IPS-NIHi11 (cell line): Measurements from ENCODE around the gene WWP2.
"Not testable (repeated sequence)": the region's sequence is repeated elsewhere in the genome, so short reads cannot be mapped to it uniquely, and the experiment has no call there.

Source experiments
- DNase-seq: peaks from one replicate; pipeline ENCODE4 v3.0.0; 2012; ENCODE audit warnings: mixed read lengths, low spot score

WWP2 gene

GRCh38 chr16:69761983-69762813, at the start of gene WWP2:
Gene WWP2, plus strand, starts transcription at chr16:69762332. Its CDS starts 24,679 bp downstream, at chr16:69787011.
- DNase-seq = peak; percentile 93

GRCh38 chr16:69712914-69713581, 49.1 kb upstream of the WWP2 start:
- DNase-seq = no peak

GRCh38 chr16:69717066-69717465, 45.1 kb upstream of the WWP2 start:
- no peak for DNase-seq

DNA sequence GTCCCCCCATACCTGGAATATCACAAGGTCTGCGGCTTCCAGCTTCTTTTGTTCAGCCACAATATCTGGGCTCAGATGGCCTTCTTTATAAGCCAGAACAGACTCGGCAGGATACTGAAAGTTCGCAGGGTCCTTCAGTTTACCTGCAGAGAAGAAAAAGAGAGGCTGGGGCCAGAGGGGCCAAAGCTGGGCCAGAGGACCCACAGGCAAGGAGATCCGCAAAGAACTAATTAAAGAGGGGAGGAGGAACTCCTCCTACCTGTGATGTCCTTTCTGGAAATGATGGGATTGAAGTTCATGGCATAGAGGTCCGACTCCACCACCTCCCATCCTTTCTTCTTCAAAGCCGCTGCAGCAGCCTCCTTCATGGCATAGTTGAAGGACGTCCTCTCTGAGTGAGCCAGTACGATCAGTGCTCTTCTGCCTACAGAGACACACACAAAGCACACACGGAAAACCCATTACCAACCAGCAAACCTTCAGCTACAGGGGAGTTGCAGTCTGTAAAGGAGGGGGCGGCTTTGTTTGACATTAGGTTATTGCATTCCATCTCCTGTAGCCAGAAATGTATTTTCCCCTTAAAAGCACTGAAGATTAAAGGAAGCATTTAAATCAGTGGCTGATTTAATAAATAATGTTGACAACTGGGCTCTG, 43.9 kb upstream of the WWP2 start:
- no peak for DNase-seq

GRCh38 chr16:69720822-69721430, 41.2 kb upstream of the WWP2 start:
- DNase-seq = no peak

DNA sequence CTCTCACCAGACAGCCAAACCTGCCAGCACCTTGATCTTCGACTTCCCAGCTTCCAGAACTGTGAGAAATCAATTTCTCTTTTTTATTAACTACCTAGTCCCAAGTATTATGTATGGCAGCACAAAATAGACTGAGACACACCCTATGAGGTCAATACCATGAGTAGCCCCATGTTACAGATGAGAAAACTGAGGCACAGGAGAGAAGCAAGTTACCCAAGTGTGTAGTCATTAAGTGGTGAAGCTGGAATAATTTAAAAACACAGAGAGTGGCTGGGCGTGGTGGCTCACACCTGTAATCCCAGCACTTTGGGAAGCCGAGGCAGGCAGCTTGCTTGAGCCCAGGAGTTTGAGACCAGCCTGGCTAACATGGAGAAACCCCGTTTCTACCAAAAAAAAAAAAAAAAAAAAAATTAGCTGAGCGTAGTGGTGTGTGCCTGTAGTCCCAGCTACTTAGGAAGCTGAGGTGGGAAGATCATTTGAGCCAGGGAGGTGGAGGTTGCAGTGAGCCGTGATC, 40.6 kb upstream of the WWP2 start:
- no peak for DNase-seq

DNA sequence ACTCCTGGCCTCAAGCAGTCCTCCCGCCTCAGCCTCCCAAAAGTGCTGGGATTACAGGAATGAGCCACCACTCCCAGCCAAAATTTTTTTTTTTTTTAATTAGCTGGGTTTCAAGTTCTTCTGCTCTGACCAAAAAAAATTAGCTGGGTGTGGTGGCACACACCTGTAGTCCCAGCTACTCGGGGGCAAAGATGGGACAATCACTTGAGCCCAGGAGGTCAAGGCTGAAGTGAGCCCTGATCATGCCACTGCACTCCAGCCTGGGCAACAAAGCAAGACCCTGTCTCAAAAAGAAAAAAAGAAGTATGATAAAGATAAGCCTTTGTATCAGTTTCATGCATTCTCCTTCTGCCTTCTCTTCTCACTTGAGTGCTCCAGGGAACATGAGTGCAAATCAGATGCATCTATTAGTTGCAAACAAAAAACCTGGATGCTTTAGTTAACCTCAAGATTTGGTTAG, 37.7 kb upstream of the WWP2 start:
- no peak for DNase-seq

- no peak for DNase-seq
These were observed 37.1 kb upstream of the WWP2 start for GRCh38 chr16:69724981-69725479.

GRCh38 chr16:69725480-69726312, 36.4 kb upstream of the WWP2 start:
- DNase-seq = no peak

GRCh38 chr16:69726313-69727060, 35.6 kb upstream of the WWP2 start, which contains the start of gene NQO1:
Gene NQO1, minus strand, starts transcription at chr16:69726560. Its CDS starts 121 bp downstream, at chr16:69726439.
- DNase-seq = peak; percentile 95

DNA sequence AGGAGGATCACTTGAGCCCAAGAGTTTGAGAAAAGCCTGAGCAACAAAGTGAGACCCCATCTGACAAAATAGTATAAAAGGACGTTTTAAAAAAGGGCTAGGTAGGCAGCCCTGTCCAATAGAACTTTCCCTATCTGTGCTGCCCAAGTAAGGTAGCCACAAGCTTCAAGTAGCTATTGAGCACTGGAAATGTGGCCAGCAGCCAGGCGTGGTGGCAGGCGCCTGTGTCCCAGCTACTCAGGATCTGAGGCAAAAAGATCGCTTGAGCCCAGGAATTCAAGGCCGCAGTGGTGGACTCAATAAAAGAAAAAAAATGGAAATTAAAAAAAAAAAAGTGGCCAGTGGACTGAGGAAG, 34.2 kb upstream of the WWP2 start:
- no peak for DNase-seq

GRCh38 chr16:69729030-69729429, 33.1 kb upstream of the WWP2 start:
- DNase-seq = not testable (repeated sequence)

DNA sequence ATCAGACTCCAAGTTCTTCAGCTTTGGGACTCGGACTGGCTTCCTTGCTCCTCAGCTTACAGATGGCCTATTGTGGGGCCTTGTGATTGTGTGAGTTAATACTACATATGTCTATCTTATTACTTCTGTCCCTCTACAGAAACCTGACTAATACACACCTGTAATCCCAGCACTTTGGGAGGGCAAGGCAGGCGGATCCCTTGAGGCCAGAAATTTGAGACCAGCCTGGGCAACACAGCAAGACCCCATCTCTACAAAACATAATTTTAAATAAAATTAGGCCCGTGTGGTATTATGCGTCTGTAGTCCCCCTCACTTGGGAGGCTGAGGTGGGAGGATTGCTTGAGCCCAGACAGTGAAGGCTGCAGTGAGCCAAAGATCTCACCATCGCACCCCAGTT, 30.9 kb upstream of the WWP2 start:
- not testable (repeated sequence) for DNase-seq

DNA sequence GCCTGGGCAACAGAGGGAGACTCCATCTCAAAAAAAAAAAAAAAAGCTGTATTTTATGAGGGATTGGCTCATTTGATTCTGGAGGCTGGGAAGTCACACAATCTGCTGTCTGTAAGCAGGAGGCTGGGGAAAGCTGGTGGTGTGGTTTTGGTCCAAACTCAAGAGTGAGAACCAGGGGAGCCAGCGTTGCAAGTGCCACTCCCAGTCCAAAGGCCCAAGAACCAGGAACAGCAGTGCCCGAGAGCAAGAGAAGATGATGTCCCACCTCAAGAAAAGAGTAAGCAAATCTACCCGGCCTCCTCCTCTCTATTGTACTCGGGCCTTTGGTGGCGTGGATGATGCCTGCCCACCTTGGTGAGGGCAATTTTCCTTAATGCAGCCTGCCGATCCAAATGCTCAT, 30.0 kb upstream of the WWP2 start:
- DNase-seq = no peak

- DNase-seq = no peak
These were observed 20.6 kb upstream of the WWP2 start for GRCh38 chr16:69741519-69741918.

GRCh38 chr16:69741951-69742904, 19.9 kb upstream of the WWP2 start:
- no peak for DNase-seq

- no peak for DNase-seq
These were observed 17.5 kb upstream of the WWP2 start for GRCh38 chr16:69744363-69745231.

GRCh38 chr16:69745232-69745612, 16.9 kb upstream of the WWP2 start:
- DNase-seq = no peak
